Left cardiac atrium (tissue), 4 donors: ENCODE data around the gene ROM1. TPM values are rescaled to one million over a fixed set of nuclear protein-coding genes. Genes with fewer than 3 reads are reported as not detected.
"Not testable (repeated sequence)": the region's sequence is repeated elsewhere in the genome, so short reads cannot be mapped to it uniquely, and the experiment has no call there.

Experiments
- ATAC-seq, 2 donors: fragments of 200-7000 bp; cut with Tn5 transposase; one replicate each; pipeline ENCODE4 v1.9.1; 2020; ENCODE audit warnings: mild to moderate bottlenecking in 2 of 2, moderate library complexity in 2 of 2
- DNase-seq: peaks from one replicate; pipeline ENCODE4 v3.0.0-alpha.2; 2020
- intact Hi-C, 2 donors: fragments of 100-400 bp; cut with DNase I; formaldehyde crosslinking; loops; one replicate each; pipeline versions ENCODE4 v1.14.1 to v1.15.1; 2022 to 2023
- total RNA-seq, 2 donors: library from RNA; stranded (reverse); fragmentation: NEBNext Ultra II Directional; extraction: Animal tissue kit (Norgen Biotek cat#: 25700); gene quantifications; one replicate each; pipeline ENCODE4 v1.2.1, GENCODE V29; 2021
- donor health status: DM: no; HTN: yes; CAD: no.
- donor health status: DM: no; HTN: yes; CAD: no; lungs with severe emphysema.
- donor health status: DM: yes; HTN: yes; CAD: no.
- donor health status: Dilated cardiomyopathy.

The ROM1 gene
- total RNA-seq, 2 donors from 2014 or later, result 3.7 to 3.8 TPM

GRCh38 chr11:62632492-62632891 lies 19.4 kb downstream of the ROM1 start:
- intact Hi-C loops, result no loop called here
- no peak for ATAC-seq
- no peak for DNase-seq

GRCh38 chr11:62644220-62644619 lies 31.2 kb downstream of the ROM1 start:
- ATAC-seq (no peak), DNase-seq (no peak)
- intact Hi-C loops, result no loop called here

DNA sequence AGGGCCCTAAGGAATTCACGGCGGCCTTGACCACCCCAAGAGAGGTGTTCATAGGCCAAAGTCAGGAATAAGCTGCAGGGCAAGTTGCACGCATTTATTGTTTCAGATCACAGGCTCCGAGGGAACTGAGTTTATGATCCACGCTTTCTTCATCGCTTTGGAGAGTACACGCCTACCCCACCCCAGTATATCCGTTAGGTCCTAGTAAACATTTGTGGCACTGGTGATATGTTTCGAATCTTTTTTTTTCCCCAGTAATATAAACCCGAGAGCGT lies 32.6 kb downstream of the ROM1 start:
- ATAC-seq (no peak), DNase-seq (no peak)
- intact Hi-C loops, result no loop called here

- intact Hi-C loops, result no loop called here
- DNase-seq, result peak; percentile 100
- ATAC-seq, result peak; percentile 98
Measured at GRCh38 chr11:62645946-62646824, 33.1 kb downstream of the ROM1 start, which contains the start of gene GANAB. Gene GANAB, minus strand, starts transcription at chr11:62646613. Its CDS starts 14 bp downstream, at chr11:62646599.

- DNase-seq (peak; percentile 31), ATAC-seq (no peak)
- intact Hi-C loops, result no loop called here
Measured at GRCh38 chr11:62646825-62647608, 34.0 kb downstream of the ROM1 start.

DNA sequence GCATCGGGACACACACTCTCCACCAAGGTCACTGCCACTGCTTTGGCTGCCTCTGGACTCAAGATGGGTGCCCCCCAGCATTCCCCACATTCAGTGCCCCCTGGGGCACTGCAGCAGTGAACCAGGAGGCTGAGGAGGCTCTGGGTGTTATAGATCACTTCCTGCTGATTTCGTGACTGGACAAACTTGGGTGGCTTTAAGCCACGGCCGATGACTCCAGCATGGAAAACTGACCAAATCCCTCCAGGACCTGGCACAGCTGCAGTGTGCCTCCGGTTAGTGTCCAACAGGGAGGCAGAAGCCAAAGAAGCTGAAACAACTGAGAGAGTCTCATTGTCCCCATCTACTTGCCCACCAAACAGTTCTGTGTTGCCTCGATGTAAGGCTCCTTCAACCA lies 34.5 kb downstream of the ROM1 start:
- ATAC-seq (no peak), DNase-seq (no peak)
- intact Hi-C loops, result no loop called here

- no peak for DNase-seq
- intact Hi-C loops, result no loop called here
- no peak for ATAC-seq
Measured at GRCh38 chr11:62648185-62648966, 35.3 kb downstream of the ROM1 start.

GRCh38 chr11:62648967-62649364 lies 35.9 kb downstream of the ROM1 start:
- no peak for DNase-seq
- ATAC-seq, result no peak
- intact Hi-C loops, result no loop called here

GRCh38 chr11:62649486-62649885 lies 36.4 kb downstream of the ROM1 start:
- DNase-seq (no peak), ATAC-seq (no peak)
- intact Hi-C loops, result no loop called here

GRCh38 chr11:62650283-62650682 lies 37.2 kb downstream of the ROM1 start:
- DNase-seq, ATAC-seq, intact Hi-C loops: not testable (repeated sequence)

GRCh38 chr11:62652161-62653006 lies 39.3 kb downstream of the ROM1 start:
- DNase-seq, result no peak
- intact Hi-C loops, result no loop called here
- no peak for ATAC-seq

DNA sequence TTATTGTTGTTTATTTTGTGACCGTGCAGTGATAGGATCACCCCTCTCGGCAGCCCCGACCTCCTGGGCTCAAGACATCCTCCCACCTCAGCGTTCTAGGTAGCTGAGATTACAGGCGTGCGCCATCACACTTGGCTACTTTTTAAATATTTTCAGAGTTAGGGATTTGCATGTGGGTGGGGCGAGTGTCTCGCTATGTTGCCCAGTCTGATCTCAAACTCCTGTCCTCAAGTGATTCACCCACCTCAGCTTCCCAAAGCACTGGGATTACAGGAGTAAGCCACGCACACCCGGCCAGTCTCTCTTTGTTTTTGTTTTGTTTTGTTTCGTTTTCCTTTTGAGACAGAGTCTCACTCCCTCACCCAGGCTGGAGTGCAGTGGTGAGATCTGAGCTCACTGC lies 41.2 kb downstream of the ROM1 start:
- ATAC-seq (no peak), DNase-seq (no peak)
- intact Hi-C loops, result no loop called here

- intact Hi-C loops, result no loop called here
- ATAC-seq (no peak), DNase-seq (no peak)
Measured at GRCh38 chr11:62656796-62657429, 43.9 kb downstream of the ROM1 start.

DNA sequence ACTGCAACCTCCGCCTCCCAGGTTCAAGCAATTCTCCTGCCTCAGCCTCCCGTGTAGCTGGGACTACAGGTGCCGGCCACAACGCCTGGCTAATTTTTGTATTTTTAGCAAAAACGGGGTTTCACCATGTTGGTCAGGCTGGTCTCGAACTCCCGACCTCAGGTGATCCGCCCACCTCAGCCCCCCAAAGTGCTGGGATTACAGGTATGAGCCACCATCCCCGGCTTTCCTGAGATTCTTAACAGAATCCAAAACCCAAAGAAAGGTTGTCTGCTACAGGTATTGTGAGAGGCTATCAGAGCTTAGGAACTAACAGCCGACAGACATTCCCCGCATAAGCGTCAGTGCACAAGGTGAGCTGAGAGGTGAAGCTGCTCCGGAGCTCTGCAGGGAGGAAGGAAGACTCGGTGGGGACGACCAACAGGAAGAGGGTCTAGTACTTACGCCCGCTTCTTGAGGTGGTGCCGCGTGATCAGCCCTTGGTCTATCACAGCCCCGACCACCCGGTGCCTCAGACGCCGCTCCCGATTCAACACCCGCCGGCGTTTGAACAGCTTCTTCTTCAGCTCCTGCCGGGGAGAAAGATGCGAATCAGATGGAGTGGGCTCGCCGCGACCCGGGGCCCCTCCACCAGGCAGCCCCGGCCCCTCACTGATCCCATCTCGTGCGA lies 51.5 kb downstream of the ROM1 start:
- DNase-seq, result no peak
- intact Hi-C loops, result no loop called here
- ATAC-seq, result peak; percentile 41 to 54
